HG03103 (cell line): Measurements from ENCODE around the gene C15orf40.
"Not testable (repeated sequence)": the region's sequence is repeated elsewhere in the genome, so short reads cannot be mapped to it uniquely, and the experiment has no call there.

Experiments used
- ATAC-seq: cut with Tn5 transposase; IDR thresholded peaks from one replicate; pipeline ENCODE4 v1.9.1; 2021; ENCODE audit warnings: low read depth; ENCODE audit not compliant: unreplicated experiment

C15orf40 gene

DNA sequence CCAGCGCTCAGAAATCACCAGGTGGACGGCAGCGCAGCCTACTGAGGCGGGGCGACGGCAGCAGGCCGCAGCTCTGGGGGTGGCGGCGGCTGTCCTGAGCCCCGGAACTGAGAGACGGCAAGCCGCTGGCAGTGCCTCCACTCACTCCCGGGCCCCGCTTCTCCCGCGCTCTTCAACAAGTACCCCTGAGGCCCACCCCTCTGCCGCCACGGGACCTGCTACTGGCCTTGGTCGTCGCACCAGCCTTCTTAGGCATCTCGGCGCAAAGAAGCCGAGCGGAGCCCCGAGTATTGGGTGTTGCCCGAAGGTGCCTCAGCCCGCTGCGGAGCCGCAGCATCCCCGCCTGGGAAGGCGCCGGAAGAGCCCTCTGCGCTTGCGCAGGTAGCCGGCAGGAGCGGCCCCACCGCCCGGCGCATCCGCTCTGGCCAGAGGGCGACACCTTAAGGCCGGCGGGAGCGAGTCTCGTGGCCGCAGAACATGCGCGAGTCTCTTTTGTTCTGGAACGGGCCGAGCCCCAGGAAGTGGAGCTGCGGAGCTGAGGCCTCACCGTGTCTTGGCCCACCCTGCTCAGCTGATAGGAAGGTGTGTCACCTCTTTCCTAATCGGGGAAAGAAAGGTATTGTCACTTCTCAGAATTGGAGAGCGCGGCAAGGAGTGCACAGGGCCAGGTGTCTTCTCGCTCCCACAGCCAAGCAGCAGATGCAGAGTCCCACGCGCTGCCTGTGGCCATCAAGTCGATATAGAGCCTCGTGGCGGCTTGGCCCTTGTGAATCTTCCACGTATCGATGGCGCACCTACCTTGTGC is at the start of gene C15orf40:
TSS of gene C15orf40 (minus strand) at position 369 of the 805 bp plus-strand sequence. CDS start at position 337, 32 bp downstream.
- peak; percentile 87 for ATAC-seq

DNA sequence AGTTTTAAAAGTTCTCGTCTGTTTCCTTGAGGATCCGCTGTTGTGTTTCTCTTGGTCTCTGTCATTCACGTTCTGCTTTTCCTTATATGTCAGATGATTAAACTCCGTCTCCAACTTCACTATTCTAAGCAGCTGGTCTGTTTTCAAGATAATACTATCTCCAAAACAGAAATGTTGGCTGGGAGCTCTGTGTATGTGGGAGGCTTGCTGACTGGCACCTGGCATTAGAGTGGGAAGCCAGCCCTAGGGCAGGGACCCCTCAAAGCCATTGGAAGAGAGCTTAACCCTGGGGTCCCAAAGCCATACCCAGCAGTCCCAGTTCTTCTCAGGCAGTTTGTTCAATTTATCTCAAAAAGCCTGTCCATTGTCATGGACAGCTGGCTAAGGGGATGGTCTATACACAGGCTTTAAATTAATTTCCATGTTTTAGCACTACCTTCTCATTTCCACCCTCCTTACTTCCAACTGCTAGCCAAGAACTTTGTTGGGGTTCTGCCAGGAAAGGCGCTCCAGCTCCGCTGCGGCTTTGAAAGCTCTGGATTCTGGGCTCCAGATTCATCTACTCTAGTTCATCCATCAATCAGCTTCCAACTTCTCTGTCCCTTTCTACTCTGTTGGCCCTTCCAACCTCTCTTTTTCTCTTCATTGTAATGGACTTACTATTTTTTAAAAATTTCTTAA is 46.4 kb upstream of the C15orf40 start:
- no peak for ATAC-seq

DNA sequence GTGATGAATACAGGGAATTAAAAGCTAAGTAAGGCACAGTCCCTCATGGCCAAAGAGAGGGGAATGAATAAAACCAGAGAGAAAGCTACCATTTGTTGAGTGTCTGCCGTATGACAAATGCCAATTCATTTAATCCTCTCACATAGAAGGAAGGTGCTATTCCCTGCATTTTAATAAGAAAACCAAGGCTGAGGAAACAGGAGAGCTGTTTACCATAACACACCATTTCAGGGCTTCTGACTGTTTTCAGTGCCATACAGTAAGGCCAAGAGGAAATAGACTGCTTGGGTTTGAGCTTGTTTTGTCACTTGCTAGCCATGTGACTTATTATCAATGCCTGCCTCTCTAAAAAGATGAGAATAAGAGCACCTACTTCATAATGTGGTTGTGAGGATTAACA is 45.6 kb upstream of the C15orf40 start:
- no peak for ATAC-seq

DNA sequence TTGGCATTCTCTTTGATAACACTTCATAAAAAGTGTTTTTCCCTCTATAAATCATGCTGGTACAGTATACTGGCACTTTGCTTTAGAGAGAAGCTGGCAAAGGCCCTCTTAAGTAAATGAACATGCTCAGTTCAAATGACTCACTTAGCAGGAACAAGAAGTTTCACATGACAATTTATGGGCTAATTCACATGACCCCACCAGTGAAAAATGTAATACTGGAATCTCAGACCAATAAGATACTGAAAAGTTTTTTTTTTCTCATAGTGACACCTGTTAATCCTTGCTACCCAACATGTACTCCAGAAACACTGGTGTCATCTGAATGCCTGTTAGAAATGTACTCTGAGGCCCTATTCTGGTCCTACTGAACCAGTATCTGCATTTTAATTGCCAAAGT is 41.7 kb upstream of the C15orf40 start:
- ATAC-seq, result no peak

DNA sequence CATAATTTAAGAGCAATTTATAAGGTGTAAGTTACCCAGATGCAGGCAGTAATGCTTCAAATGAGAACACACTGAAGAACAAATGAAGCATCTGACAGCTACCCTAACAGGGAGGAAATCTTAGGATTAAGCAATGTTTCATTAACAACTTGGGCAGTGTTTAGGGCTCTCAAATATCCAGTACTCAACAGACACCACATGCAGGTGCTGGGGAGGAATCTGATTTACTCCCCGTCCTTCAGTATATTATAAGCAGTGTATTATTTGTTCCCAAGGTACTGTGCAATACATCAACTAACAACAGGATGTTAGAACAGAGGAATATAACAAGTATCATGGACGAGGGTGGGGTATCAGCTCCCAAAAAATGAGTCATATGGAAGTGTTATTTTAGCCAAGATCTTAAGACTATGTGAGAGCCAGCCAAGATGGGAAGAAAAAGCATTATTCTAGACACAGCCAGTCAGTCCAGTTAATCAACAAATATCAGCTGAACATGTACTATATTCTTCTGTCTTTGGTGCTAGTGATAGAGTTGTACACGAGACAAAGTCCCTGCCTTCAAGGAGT is 35.2 kb upstream of the C15orf40 start:
- ATAC-seq, result no peak

DNA sequence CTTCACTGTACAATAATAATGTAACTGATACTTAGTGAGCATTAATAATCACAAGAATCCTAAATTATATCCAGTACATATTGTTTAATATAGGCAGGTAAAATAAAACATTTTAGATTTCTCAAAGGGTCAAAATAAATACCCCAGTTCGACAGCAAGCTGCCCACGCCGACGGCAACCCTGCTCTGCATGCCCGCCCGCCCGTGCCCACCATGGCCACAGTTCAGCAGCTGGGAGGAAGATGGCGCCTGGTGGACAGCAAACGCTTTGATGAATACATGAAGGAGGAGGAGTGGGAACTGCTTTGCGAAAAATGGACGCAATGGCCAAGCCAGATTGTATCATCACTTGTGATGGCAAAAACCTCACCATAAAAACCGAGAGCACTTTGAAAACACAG is 32.7 kb upstream of the C15orf40 start:
- ATAC-seq, result no peak

DNA sequence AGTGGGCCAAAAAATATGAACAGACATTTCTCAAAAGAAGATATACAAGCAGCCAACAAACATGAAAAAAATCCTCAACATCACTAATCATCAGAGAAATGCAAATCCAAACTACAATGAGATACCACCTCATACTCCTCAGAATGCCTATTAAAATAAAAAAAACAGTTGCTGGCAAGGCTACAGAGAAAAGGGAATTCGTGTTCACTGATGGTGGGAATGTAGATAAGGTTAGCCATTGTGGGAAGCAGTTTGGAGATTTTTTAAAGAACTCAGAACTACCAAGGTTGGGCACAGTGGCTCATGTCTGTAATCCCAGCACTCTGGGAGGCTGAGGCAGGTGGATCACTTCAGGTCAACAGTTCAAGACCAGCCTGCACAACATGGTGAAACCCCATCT is 27.8 kb upstream of the C15orf40 start:
- no peak for ATAC-seq

DNA sequence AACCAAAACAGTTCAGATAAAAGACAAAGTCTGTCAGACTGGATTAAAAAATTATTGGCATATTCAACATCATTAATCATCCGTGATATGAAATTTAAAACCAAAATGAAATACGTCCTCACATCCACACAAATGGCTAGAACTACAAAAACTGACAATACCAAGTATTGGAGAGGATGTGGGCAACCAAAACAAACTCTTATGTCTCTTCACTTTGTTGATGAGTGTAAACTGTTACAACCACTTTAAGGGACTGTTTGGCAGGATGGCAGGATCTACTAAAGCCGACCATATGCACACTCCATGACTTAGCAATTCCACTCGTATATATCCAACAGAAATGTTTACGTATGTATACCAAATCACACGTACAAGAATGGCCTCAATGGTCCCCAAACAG is 24.8 kb upstream of the C15orf40 start:
- ATAC-seq, result no peak

DNA sequence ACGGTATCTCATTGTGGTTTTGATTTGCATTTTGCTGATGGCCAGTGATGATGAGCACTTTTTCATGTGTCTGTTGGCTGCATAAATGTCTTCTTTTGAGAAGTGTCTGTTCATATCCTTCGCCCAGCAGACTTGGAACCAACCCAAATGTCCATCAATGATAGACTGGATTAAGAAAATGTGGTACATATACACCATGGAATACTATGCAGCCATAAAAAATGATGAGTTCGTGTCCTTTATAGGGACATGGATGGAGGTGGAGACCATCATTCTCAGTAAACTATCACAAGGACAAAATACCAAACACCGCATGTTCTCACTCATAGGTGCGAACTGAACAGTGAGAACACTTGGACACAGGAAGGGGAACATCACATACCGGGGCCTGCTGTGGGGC is 19.8 kb upstream of the C15orf40 start:
- ATAC-seq, result not testable (repeated sequence)

DNA sequence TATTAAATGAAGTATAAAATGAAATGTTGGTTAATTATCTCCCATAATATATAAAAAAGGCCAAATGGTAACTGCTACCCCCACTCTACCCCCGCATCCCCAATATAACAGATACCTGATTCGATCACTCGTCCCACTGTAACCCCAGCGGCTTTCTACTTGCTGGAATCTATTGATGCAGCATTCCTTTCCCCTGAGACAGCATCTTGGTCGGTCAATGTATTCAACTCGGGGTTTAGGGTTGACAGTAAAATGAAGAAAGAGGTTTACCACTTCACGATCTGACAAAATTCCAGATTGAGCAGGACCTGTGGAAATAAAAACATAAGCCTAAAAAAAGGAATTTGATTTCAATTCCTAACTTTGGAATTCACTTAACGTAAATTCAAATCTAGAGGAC is 18.6 kb upstream of the C15orf40 start:
- no peak for ATAC-seq

DNA sequence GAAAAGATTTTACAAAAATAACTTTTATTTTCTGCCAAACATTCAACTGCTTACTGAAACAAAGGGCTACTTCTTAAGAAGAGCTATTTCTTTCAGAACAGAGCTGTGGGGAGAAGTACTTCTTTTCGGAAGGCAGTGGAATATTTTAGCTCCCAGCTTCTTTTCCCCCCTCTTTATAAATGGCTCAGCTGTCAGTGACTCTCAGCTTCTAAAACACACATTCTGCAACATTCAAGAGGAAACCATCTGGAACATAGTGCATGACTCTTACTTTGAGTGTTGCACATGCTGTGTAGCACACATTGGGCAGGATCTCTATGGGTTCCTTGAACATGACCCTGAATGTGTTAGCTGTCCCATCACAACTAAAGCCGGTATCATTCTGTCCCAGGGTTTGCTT is 7.0 kb upstream of the C15orf40 start:
- ATAC-seq, result no peak

DNA sequence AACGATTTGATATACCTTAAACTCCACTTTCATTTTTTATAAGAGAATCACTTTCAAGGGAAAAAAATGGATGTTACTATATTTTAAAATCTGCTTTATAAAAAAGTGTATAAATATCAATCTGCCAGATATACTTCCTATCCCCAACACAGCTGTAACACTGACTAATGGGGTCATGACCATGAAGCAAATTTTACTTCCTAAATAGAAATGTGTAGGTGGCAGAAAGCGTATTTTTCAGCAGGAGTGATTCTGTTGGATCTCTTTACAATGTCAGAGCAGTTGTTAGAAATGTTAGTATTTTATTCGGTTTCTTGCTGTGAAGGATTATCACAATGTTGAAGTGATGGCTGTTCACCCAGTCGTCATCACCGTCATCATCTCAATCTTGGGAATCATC is 5.5 kb upstream of the C15orf40 start:
- ATAC-seq, result no peak

DNA sequence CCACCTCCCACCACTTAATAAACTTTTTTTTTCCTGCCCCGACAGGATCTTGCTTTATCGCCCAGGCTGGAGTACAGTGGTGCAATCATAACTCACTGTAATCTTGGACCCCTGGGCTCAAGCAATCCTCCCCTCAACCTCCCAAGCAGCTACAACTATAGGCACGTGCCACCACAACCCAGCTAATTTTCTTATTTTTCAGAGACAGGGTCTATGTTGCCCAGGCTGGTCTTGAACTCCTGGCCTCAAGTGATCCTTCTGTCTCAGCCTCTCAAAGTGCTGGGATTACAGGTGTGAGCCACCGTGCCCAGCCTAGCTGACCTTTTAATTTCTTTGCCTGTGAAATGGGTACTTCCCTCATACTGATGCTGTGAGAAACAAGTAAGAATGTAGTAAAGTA is 3.9 kb upstream of the C15orf40 start:
- no peak for ATAC-seq

DNA sequence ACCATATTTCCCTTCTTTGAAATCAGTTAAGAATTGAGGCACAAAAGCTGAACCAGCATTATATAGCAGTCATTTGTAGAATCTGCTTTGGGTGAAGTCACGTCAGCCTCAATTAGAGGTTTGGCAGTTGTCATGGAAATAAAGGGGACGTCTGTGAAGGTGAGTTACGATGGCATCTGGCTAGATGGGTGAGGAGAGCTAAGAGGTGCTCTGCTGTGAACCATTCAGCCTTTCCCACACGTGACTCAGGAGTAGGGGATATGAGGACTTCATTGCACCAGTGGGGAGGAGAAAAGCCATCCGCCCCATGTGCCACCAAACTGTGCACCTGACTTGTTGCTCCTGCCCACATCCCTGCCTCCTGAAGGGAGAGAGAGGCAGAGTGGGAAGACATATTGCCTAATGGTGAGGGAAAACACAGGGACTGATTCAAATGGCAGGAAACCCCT is 2.8 kb upstream of the C15orf40 start:
- ATAC-seq, result no peak

DNA sequence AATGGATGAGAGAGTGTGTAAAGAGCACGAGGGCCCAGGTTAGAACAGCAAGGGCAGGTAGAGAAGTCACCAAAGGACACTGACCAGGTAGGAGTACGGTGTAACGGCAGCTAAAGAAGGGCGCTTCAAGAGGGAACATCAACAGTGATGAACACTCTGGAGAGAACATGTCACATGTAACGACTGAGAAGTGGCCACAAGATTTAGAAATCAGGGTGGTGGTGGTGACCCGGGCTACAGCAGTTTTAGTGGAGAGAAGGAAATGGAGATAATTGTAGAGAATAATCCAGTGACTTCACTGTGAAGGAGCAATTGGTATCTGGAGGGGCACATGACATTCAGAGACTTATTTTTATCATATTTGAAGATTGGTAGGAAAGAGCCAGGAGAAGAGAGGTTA is 1.2 kb upstream of the C15orf40 start:
- ATAC-seq, result no peak

DNA sequence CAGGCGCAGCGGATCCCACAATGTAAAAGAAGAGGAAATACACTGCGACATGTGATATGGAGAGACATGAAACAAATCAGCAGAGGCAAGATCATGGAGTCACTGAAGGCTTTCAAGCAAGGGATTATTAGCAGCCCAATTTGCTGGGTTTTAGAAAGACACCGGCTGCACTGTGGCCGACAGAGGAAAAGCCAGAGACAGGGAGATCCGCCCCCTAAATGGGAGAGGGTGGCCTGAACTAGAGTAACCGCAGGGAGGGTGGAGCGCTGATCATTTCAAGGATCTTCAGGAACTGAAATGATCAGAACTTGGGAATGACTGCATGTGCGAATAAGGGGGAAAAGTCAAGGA is 612 bp upstream of the C15orf40 start:
- no peak for ATAC-seq

DNA sequence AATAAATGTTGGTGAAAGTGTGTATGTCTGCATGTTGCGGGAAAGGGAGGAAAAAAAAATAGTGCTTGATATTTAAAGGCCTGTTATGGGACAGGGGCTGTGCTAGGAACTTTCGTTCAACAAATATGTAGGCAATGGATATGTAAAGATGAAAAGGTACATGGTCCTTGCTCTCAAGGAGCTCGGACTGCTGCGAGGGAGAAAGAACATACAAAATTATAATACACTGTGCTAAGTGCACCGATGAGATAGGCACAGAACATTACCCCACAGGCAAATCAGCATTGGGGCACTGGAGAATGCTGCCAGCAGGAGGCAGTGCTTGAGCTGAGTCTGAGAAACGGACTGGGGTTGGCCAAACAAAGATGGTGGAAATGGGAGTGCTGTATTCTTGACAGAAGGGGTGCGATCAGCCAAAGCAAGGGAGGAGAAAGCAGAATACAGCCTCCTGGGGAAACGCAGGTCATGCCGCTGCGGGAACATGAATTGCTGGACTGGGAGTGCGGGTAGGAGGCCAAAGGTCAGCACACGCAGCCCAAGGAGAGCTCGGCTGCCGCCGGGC is 649 bp downstream of the C15orf40 start:
- peak; percentile 55 for ATAC-seq

DNA sequence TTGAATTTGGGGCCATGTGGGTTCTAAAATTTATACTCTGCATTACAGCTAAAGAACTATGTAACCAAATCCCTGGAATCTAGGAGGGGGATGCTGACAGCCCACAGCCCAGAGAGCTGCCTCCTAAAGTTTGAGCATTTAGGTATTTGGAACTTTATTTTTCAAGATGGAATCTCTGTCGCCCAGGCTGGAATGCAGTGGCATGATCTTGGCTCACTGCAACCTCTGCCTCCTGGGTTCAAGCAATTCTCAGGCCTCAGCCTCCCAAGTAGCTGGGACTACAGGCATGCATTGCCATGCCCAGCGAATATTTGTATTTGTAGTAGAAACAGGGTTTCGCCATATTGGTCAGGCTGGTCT is 10.8 kb downstream of the C15orf40 start:
- not testable (repeated sequence) for ATAC-seq

DNA sequence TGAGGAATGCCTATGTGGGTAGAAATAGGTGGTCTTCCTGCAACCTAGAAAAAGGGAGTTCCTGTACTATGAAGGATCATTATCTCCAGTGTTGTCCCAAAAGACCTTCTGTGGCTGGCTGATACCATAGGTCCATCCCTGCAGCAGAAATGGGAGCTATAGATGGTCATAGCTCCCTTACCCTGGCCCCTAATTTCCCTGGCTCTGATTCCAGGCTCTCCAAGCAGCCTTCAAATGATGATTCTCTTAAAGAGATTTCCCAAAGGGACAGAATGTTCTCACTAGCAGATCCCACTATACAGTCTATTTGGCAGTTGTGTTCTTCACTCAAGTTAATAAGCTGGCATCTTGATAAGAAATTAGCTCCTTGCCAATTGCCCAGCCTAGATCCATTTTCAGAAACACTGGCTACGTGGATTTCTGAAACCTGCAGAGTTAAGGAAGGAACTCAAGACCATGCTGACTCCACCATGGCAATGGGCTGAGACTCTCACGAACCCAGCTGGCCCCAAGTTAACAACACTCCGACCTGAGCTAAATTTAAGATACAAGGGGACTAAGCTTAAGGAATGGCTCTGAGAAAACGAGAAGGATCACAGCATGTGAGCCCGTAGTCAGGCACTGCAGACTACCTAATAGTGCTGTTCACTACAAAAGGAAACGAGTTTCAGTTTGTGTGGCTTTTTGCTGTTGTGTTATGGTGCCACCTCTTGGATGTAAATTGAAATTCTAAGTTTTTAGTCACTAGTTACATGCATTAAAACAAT is 11.4 kb downstream of the C15orf40 start:
- no peak for ATAC-seq

DNA sequence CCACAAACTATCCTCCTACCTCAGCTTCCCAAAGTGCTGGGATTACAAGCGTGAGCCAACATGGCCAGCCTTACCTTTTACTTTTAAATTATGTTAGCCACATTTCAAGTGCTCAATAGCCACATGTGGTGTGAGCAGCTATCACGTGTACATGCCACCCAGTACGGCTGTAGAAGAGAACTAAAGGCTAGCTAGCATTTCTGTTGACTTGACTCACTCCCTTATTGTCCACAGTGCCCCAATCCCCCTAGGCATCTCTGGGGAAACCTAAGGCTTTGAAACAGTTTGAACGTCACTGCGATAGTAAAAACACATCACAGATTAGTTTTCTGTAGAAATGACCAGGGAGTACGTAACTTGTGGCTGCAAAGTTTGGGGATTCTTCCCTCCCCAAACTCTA is 12.0 kb downstream of the C15orf40 start:
- ATAC-seq, result no peak

DNA sequence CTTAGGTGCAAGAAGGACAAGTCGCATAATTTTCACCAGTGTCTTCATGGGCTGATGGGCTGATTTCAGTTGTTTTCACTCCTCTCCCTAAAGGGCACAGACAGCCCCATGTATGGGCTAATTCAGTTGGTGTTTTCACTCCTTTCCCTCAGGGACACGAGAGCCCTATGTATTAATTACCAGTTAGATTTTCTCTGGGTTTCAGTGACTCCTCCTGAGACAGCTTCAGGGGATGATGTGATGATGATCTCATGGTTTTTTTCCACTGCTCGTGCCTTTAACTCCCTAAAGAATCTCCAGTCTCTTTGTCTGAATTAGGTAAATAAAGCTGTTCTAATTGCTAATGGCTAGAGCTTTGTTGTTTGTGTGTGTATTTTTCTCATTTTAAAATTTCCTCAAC is 15.5 kb downstream of the C15orf40 start:
- ATAC-seq, result no peak
